Measurements from ENCODE around the gene PPP1R15B. TPM values are rescaled to one million over a fixed set of nuclear protein-coding genes. Genes with fewer than 3 reads are reported as not detected.

Gene PPP1R15B
- total RNA-seq, 1 donor from 2014 or later: 45.3 TPM

DNA sequence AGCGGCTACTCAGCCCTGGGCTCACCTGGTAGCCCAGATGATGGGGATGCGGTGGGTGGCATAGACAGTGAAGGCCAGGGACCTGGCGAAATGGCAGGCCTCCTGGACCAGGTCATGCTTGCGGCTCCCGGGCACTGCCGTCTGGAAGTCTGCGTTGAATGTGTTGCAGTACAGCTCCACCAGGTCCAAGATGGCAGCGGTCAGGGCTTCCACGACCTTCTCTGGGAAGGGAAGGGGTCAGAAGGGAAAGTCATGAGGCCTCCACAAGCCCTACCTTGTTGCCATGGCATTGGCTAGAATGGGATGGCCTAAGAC lies 44.2 kb upstream of the PPP1R15B start:
- ATAC-seq (no peak), DNase-seq (no peak)
- TF ChIP-seq, protein P1, sequence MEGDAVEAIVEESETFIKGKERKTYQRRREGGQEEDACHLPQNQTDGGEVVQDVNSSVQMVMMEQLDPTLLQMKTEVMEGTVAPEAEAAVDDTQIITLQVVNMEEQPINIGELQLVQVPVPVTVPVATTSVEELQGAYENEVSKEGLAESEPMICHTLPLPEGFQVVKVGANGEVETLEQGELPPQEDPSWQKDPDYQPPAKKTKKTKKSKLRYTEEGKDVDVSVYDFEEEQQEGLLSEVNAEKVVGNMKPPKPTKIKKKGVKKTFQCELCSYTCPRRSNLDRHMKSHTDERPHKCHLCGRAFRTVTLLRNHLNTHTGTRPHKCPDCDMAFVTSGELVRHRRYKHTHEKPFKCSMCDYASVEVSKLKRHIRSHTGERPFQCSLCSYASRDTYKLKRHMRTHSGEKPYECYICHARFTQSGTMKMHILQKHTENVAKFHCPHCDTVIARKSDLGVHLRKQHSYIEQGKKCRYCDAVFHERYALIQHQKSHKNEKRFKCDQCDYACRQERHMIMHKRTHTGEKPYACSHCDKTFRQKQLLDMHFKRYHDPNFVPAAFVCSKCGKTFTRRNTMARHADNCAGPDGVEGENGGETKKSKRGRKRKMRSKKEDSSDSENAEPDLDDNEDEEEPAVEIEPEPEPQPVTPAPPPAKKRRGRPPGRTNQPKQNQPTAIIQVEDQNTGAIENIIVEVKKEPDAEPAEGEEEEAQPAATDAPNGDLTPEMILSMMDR (IDR thresholded peaks at IDR 0.05): no peak
- intact Hi-C loops (cut with DNase I): no loop called here
- Histone ChIP-seq H3K4me1 (peaks cover 26% of the 10 kb centered on the region), H3K36me3 (peaks cover 58% of the 10 kb centered on the region), H3K27me3 (ENCODE audit: low read depth) (no peaks in the 10 kb centered on the region), H3K4me3 (no peak overlapping the region), H3K9me3 (no peaks in the 10 kb centered on the region), H3K27ac (no peak overlapping the region)

DNA sequence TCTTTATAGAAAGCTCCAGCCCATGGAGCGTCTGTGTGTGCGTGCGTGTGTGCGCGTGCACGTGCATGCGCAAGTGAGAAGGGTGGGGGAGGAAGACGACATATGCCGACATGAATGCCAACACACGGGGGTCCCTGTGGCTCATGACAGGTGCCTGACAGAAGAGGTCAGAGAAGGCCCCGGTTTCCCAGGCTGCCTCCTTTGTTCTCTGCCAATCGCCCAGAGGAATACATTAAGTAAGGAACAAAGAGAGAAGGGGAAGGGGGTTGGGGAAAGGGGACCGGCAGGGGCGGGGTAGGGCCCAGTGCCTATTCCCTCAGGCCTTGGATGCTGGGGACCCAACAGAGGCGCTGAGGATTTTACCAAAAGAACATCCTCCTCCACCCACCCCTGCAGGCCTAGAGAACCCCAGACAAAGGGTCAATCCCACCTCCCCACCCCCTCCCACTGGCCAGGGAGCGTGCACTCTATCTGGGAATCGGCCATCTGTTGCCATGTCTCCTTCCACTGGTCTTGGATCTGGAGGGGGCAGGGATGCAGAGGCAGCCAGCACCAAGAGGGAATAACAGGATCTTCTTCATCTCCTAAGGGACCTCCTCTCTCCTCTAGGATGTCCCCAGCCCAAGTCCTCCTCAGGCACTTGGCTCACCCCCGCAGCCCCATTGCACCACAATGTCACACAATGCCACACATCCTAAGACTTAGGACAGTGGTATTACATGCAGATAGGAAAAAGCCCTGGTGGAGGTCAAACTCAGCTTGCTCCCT lies 43.6 kb upstream of the PPP1R15B start:
- ATAC-seq: no peak

DNA sequence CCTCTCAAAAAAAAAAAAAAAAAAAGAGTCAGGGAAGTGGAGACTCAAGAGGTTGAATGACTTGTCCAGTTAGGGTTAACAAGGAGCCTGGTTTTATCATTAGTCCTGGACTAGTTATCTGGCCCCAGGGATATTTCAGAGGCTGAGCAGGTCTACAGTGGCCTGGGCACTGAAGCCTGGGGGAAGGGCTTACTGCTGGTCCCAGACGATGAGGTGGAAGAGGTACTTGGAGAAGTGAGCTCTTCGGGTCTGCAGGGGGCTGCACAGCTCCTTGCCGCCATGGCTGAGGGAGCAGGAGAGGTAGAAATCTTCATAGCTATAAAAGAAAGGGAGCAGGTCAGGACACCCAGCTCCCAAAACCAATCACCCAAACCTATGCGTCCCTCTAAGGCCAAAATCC lies 42.9 kb upstream of the PPP1R15B start:
- peaks cover 52% of the 10 kb centered on the region for H3K36me3 ChIP-seq

More for the DNA sequence above, 43.6 kb upstream of the PPP1R15B start:
- intact Hi-C loops (cut with DNase I): no loop called here
- Histone ChIP-seq H3K27me3 (ENCODE audit: low read depth) (no peaks in the 10 kb centered on the region), H3K9me3 (no peaks in the 10 kb centered on the region), H3K4me3 (no peak overlapping the region), H3K27ac (no peak overlapping the region), H3K4me1 (peaks cover 26% of the 10 kb centered on the region), H3K36me3 (peaks cover 53% of the 10 kb centered on the region)
- TF ChIP-seq, protein P1 (IDR thresholded peaks at IDR 0.05): no peak
- no peak for DNase-seq

DNA sequence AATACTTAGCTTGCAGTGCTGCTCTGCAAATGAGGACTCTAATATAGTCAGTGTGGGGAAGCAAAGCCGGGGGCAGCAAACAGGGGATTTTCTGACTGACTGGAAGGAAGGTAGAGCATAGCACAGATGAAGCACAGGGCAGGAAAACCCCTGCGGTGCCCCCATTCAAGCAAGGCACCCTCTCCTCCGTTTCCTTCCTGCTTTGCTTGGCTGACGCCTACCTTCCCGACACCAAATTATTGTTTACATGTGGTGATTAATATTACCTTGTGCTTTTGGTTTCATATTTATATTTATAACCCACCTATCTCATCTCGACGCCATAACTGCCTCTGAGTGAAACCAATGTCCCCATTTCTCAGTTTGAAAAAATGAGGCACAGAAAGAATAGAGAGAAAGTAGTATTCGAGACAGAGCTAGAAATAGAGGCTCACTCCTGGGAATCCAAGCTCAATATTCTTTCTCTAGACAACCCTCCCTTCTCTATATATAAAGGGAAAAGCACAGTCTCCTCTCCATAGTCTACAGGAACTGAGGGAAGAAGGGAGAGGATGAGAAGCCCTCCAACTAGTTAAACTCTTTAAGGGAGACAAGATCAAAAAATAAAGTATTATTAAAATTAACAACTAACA lies 41.6 kb upstream of the PPP1R15B start:
- ATAC-seq (peak in 1 of 2 donors; percentile 47), DNase-seq (no peak)
- Histone ChIP-seq H3K9me3 (no peaks in the 10 kb centered on the region), H3K27ac (peak overlapping the region; percentile 43), H3K27me3 (ENCODE audit: low read depth) (no peaks in the 10 kb centered on the region), H3K4me1 (peaks cover 19% of the 10 kb centered on the region), H3K36me3 (peaks cover 53% of the 10 kb centered on the region), H3K4me3 (no peak overlapping the region)
- intact Hi-C loops (cut with DNase I): no loop called here
- TF ChIP-seq, protein P1 (IDR thresholded peaks at IDR 0.05): no peak

More for the DNA sequence above, 42.9 kb upstream of the PPP1R15B start:
- Histone ChIP-seq H3K27ac (no peak overlapping the region), H3K27me3 (ENCODE audit: low read depth) (no peaks in the 10 kb centered on the region), H3K9me3 (no peaks in the 10 kb centered on the region), H3K4me1 (peaks cover 19% of the 10 kb centered on the region), H3K4me3 (no peak overlapping the region)
- ATAC-seq (no peak), DNase-seq (no peak)
- TF ChIP-seq, protein P1 (IDR thresholded peaks at IDR 0.05): no peak
- intact Hi-C loops (cut with DNase I): no loop called here

DNA sequence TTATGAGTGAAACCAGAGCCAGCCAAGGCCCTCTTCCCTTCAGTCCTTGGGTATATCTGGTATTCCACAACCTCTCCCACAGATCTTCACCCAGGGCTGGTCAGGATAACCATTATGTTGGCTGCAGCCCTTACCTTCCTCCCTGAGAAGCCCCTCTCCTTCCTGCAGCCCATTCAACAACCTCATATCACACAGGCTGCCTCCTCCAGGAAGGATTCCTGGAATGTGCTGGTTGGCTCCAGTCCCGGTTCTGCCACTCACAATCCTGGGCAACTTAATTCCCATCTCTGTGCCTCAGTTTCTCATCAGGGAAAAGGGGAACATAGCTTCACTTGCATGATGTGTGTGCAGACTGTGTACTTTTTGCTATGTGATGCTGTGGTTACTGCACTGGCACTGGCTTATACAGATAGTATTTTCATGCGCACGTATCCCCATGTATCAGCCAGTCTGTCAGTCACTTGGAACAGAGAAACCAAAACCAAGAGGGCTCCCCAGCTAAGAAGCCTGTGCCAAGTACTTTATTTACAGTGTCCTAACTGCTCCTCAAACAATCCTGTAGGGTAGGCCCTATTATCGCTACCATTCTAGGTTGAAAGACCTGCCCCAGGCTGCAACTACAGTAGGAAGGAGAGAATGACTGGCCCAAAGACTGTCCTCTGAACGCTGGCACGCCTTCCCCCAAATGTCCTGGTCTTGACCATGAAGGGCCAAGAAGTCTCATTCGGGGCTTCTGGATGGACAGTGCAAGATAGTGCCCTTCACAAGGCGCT lies 39.9 kb upstream of the PPP1R15B start:
- DNase-seq: no peak
- peaks cover 19% of the 10 kb centered on the region for H3K4me1 ChIP-seq
- no peaks in the 10 kb centered on the region for H3K9me3 ChIP-seq
- TF ChIP-seq, protein P1 (IDR thresholded peaks at IDR 0.05): no peak
- intact Hi-C loops (cut with DNase I): no loop called here
- H3K4me3 ChIP-seq: no peak overlapping the region
- ATAC-seq: no peak
- peaks cover 50% of the 10 kb centered on the region for H3K36me3 ChIP-seq
- H3K27ac ChIP-seq: peak overlapping the region; percentile 58
- H3K27me3 ChIP-seq (ENCODE audit: low read depth): no peaks in the 10 kb centered on the region

Measured in lower lobe of right lung (tissue), 2 donors.